ENCODE data around the gene CRIP2. TPM values are rescaled to one million over a fixed set of nuclear protein-coding genes. Genes with fewer than 3 reads are reported as not detected.

Gene CRIP2
- total and polyA plus RNA-seq, 2 of the 4 experiments (the other 2 are of a cell fraction) = 18.1 to 123 TPM

DNA sequence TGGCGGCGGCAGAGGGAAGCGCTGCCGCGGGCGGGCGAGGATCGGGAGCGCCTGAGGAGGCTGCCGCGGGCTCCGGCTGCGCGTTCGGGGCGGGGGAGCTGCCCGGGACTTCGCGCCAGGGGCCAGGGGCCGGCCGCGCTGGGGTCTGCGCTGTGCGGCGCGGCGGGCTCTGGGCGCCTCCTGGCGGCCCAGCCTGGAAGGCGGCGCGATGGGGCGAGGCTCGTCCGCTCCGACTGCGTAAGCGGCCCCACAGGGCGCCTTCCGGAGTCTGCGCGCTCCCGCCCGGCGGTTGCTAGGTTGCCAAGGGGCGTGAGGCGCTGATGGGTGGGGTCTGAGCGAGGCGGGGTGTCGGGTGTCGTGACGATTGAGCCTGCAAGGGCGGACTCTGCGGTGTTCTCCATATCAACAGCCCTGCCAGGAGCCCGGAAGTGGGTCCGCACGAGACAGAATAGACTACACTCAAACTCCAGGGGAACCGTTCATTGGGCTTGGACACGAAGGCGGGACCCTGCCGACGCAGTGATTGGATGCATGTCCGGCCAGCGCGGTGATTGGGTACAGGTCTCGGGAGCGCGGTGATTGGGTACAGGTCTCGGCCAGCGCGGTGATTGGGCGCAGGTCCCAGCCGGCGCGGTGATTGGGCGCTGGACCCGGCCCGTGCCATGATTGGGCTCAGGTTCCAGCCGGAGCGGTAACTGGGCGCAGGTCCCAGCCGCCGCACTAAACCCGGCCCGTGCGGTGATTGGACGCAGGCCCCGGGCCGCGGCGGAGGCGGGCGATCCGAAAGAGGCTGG lies 16.1 kb downstream of the CRIP2 start, which contains the start of gene TEDC1:
Gene TEDC1 (plus strand): TSS at position 675 of the 794 bp plus-strand sequence. CDS start 130 bp downstream, outside the sequence.
- peak within 1 kb of the TSS in 1 of 2 experiments; percentile 36; a peak in 1 of 4 replicates for H4K8ac ChIP-seq (ENCODE audit: low read depth in 2 of 2, low read length in 2 of 2)
- H2BK5ac ChIP-seq (ENCODE audit: low read depth, low read length, poor library complexity, severe bottlenecking) = peak within 1 kb of the TSS; percentile 13
- no peak within 1 kb of the TSS for H4K91ac ChIP-seq (ENCODE audit: insufficient read depth, low read depth, low read length)
- intact Hi-C loops (cut with micrococcal nuclease) = loop anchor here (1.0 to 5.0 kb wide), 3 partner anchors 8 to 42 kb away; partner anchors contain the start of gene TMEM121
- BruUV-seq (replicated peaks) = no TSS peak
- peak within 1 kb of the TSS; percentile 74 for H3K4me2 ChIP-seq (ENCODE audit: low read depth, low read length)
- H2AK9ac ChIP-seq (replicated peaks; ENCODE audit: low read depth, low read length, poor library complexity) = peak within 1 kb of the TSS; percentile 94
- H3K9me1 ChIP-seq (ENCODE audit: insufficient read depth, low read length) = peaks cover 6% of the 10 kb centered on the region; the same call in 1 of the 2 replicates
- no peak within 1 kb of the TSS for H2BK120ac ChIP-seq (ENCODE audit: low read depth, low read length)
- ATAC-seq (ENCODE audit: low read depth) (peak; percentile 86), DNase-seq (peak; percentile 100)
- H3K4ac ChIP-seq (ENCODE audit: low read depth, low read length) = peak within 1 kb of the TSS; percentile 7; the same call in 1 of the 2 replicates
- no peak within 1 kb of the TSS for H2BK20ac ChIP-seq (ENCODE audit: low read depth, low read length)
- peaks cover 0 to 5% of the 10 kb centered on the region in 2 experiments; a peak in 1 of 4 replicates for H3K79me1 ChIP-seq (ENCODE audit: low read depth in 1 of 2, low read length in 2 of 2)
- no peaks in the 10 kb centered on the region for H3K36me3 ChIP-seq (ENCODE audit: control insufficient read depth, insufficient read depth, low read length)
- H3K56ac ChIP-seq (ENCODE audit: extremely low read depth, insufficient read depth, low read length) = no peak within 1 kb of the TSS
- no peaks in the 10 kb centered on the region for H3K9me3 ChIP-seq (ENCODE audit: control insufficient read depth, insufficient read depth, low read length)
- in situ Hi-C loops (cut with MboI; ENCODE audit: low sequenced_read_pairs) = no loop called here
- H4K5ac ChIP-seq (ENCODE audit: low read depth, low read length) = no peak within 1 kb of the TSS
- WGBS, 2 experiments (ENCODE audit: extremely low coverage in 2 of 2, insufficient read length in 1 of 2) = 0% methylated on average over 59 of the region's 94 CpGs; no CpG with 5 or more reads in 1 of the 2 experiments
- CTCF ChIA-PET = interaction anchor here (0.7 to 2.5 kb wide), 3 partner anchors 10 to 120 kb away, joined by 3 to 32 read pairs (median 5); no protein-coding TSS in a partner anchor
- H3K18ac ChIP-seq (ENCODE audit: low read depth, low read length) = no peak within 1 kb of the TSS
- H3K23ac ChIP-seq (ENCODE audit: low read depth, low read length) = no peak within 1 kb of the TSS
- H2AFZ ChIP-seq (replicated peaks; ENCODE audit: low read length, poor library complexity) = peak within 1 kb of the TSS; percentile 95
- H3K9ac ChIP-seq (ENCODE audit: low read depth, low read length) = peak within 1 kb of the TSS; percentile 37; the same call in 1 of the 2 replicates
- dilution Hi-C loops (cut with HindIII; ENCODE audit: low sequenced_read_pairs, unreplicated experiment) = no loop called here
- H3K14ac ChIP-seq (replicated peaks; ENCODE audit: low read depth, low read length) = no peak within 1 kb of the TSS
- H3K27me3 ChIP-seq (ENCODE audit: control insufficient read depth, insufficient read depth, low read length) = peaks cover 20% of the 10 kb centered on the region; the same call in 1 of the 2 replicates
- peak within 1 kb of the TSS; percentile 61 for H3K4me3 ChIP-seq (ENCODE audit: insufficient read depth, low read depth, low read length)
- peaks cover 2% of the 10 kb centered on the region; the same call in 1 of the 2 replicates for H3K4me1 ChIP-seq (ENCODE audit: control insufficient read depth, insufficient read depth, low read length)
- H2BK15ac ChIP-seq (ENCODE audit: low read depth, low read length) = no peak within 1 kb of the TSS
- POLR2A ChIA-PET (ENCODE audit: unreplicated experiment) = interaction anchor here (0.6 kb wide), 1 partner anchor 22 kb away, joined by 3 read pairs; no protein-coding TSS in a partner anchor
- TF ChIP-seq RFX5 (IDR thresholded peaks at IDR 0.05; ENCODE audit: low read depth, low read length) = no peak
- peak; percentile 70; the same call in 1 of the 2 replicates for TF ChIP-seq FOS (IDR thresholded peaks at IDR 0.05; ENCODE audit: low read depth, low read length)
- peak; percentile 96 for TF ChIP-seq BHLHE40 (IDR thresholded peaks at IDR 0.05; ENCODE audit: low read depth, low read length)
- TF ChIP-seq SMC3 (IDR thresholded peaks at IDR 0.05; ENCODE audit: low read depth, low read length) = peak; percentile 82
- peak; percentile 44; the same call in 1 of the 2 replicates for TF ChIP-seq CEBPB (IDR thresholded peaks at IDR 0.05; ENCODE audit: low read depth, low read length)
- TF ChIP-seq, protein P1, sequence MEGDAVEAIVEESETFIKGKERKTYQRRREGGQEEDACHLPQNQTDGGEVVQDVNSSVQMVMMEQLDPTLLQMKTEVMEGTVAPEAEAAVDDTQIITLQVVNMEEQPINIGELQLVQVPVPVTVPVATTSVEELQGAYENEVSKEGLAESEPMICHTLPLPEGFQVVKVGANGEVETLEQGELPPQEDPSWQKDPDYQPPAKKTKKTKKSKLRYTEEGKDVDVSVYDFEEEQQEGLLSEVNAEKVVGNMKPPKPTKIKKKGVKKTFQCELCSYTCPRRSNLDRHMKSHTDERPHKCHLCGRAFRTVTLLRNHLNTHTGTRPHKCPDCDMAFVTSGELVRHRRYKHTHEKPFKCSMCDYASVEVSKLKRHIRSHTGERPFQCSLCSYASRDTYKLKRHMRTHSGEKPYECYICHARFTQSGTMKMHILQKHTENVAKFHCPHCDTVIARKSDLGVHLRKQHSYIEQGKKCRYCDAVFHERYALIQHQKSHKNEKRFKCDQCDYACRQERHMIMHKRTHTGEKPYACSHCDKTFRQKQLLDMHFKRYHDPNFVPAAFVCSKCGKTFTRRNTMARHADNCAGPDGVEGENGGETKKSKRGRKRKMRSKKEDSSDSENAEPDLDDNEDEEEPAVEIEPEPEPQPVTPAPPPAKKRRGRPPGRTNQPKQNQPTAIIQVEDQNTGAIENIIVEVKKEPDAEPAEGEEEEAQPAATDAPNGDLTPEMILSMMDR (conservative IDR thresholded peaks at IDR 0.05; ENCODE audit: low read depth, low read length) = peak; percentile 98
- no peak for TF ChIP-seq NFE2L2 (IDR thresholded peaks at IDR 0.05; ENCODE audit: low read depth, low read length)
- no peak for TF ChIP-seq MAFK (IDR thresholded peaks at IDR 0.05; ENCODE audit: low read depth, low read length)
- TF ChIP-seq, protein P2, sequence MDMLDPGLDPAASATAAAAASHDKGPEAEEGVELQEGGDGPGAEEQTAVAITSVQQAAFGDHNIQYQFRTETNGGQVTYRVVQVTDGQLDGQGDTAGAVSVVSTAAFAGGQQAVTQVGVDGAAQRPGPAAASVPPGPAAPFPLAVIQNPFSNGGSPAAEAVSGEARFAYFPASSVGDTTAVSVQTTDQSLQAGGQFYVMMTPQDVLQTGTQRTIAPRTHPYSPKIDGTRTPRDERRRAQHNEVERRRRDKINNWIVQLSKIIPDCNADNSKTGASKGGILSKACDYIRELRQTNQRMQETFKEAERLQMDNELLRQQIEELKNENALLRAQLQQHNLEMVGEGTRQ (IDR thresholded peaks at IDR 0.05; ENCODE audit: low read depth, low read length) = no peak
- TF ChIP-seq MXI1 (IDR thresholded peaks at IDR 0.05; ENCODE audit: borderline replicate concordance, low read depth, low read length) = peak; percentile 34; the same call in 1 of the 2 replicates
- peak; percentile 97 for TF ChIP-seq MAZ (IDR thresholded peaks at IDR 0.05; ENCODE audit: borderline replicate concordance, low read depth, low read length)
- TF ChIP-seq CHD1 (IDR thresholded peaks at IDR 0.05; ENCODE audit: low read depth, low read length) = no peak; the same call in 1 of the 2 replicates
- no peak for TF ChIP-seq RCOR1 (IDR thresholded peaks at IDR 0.05; ENCODE audit: insufficient replicate concordance, low read length)
- peak; percentile 87 for TF ChIP-seq RAD21 (IDR thresholded peaks at IDR 0.05; ENCODE audit: low read length)
- H3K27ac ChIP-seq (ENCODE audit: insufficient read depth, low read length) = peak within 1 kb of the TSS; percentile 35; the same call in 1 of the 2 replicates
- no peak within 1 kb of the TSS for H2AK5ac ChIP-seq (ENCODE audit: low read depth, low read length)
- H4K20me1 ChIP-seq (ENCODE audit: insufficient read depth, low read length) = 0 out of 2 replicates have a peak, but pooled peaks cover 6% of the 10 kb centered on the region
